Renal pelvis (tissue), 12 donors: ENCODE results near the gene LIAS. TPM values are rescaled to one million over a fixed set of nuclear protein-coding genes. Genes with fewer than 3 reads are reported as not detected.
"Not testable (repeated sequence)": the region's sequence is repeated elsewhere in the genome, so short reads cannot be mapped to it uniquely, and the experiment has no call there.

Source experiments
- DNase-seq: peaks from one replicate; pipeline ENCODE4 v3.0.0-alpha.2; 2013
- long read RNA-seq, 16 experiments: transcript quantifications; one replicate each; lab custom pipeline, GENCODE V29; 2026
- polyA plus RNA-seq, 3 donors: library from polyadenylated mRNA; unstranded; fragments of 120-200 nt; gene quantifications; one replicate each; pipeline ENCODE4 v1.2.1, GENCODE V29; 2013; ENCODE audit not compliant: insufficient read length in 3 of 3

Gene LIAS
- 10 to 100 TPM; 17.9 to 35.9 (median 30.5) TPM for polyA plus RNA-seq
- long read RNA-seq, donor 1, full-length matches to known transcripts = 3 of 18 reads
- long read RNA-seq, donor 1, partial matches to known transcripts = 0 of 18 reads
- long read RNA-seq, donor 1, other reads (novel, unspliced or antisense) = 15 of 18 reads
- long read RNA-seq, donor 2, full-length matches to known transcripts = 4 of 4 reads
- long read RNA-seq, donor 2, partial matches to known transcripts = 0 of 4 reads
- long read RNA-seq, donor 2, other reads (novel, unspliced or antisense) = 0 of 4 reads
- long read RNA-seq, donor 3, full-length matches to known transcripts = 4 of 4 reads
- long read RNA-seq, donor 3, partial matches to known transcripts = 0 of 4 reads
- long read RNA-seq, donor 3, other reads (novel, unspliced or antisense) = 0 of 4 reads
- long read RNA-seq, donor 4, full-length matches to known transcripts = 5 of 10 reads
- long read RNA-seq, donor 4, partial matches to known transcripts = 5 of 10 reads
- long read RNA-seq, donor 4, other reads (novel, unspliced or antisense) = 0 of 10 reads
- long read RNA-seq, donor 5, full-length matches to known transcripts = 5 of 580 reads
- long read RNA-seq, donor 5, partial matches to known transcripts = 533 of 580 reads
- long read RNA-seq, donor 5, other reads (novel, unspliced or antisense) = 42 of 580 reads
- long read RNA-seq, donor 6, full-length matches to known transcripts = 3 of 3 reads
- long read RNA-seq, donor 6, partial matches to known transcripts = 0 of 3 reads
- long read RNA-seq, donor 6, other reads (novel, unspliced or antisense) = 0 of 3 reads
- long read RNA-seq, donor 7, full-length matches to known transcripts = 7 of 7 reads
- long read RNA-seq, donor 7, partial matches to known transcripts = 0 of 7 reads
- long read RNA-seq, donor 7, other reads (novel, unspliced or antisense) = 0 of 7 reads
- long read RNA-seq, donor 8, full-length matches to known transcripts = 5 of 5 reads
- long read RNA-seq, donor 8, partial matches to known transcripts = 0 of 5 reads
- long read RNA-seq, donor 8, other reads (novel, unspliced or antisense) = 0 of 5 reads
- long read RNA-seq, donor 9, full-length matches to known transcripts = 5 of 5 reads
- long read RNA-seq, donor 9, partial matches to known transcripts = 0 of 5 reads
- long read RNA-seq, donor 9, other reads (novel, unspliced or antisense) = 0 of 5 reads
- long read RNA-seq, donor 10, full-length matches to known transcripts = 3 of 13 reads
- long read RNA-seq, donor 10, partial matches to known transcripts = 5 of 13 reads
- long read RNA-seq, donor 10, other reads (novel, unspliced or antisense) = 5 of 13 reads
- long read RNA-seq, donor 11, full-length matches to known transcripts = 4 of 4 reads
- long read RNA-seq, donor 11, partial matches to known transcripts = 0 of 4 reads
- long read RNA-seq, donor 11, other reads (novel, unspliced or antisense) = 0 of 4 reads
- long read RNA-seq, donor 12, full-length matches to known transcripts = 8 of 8 reads
- long read RNA-seq, donor 12, partial matches to known transcripts = 0 of 8 reads
- long read RNA-seq, donor 12, other reads (novel, unspliced or antisense) = 0 of 8 reads
- long read RNA-seq, donor 13, full-length matches to known transcripts = 1 of 1 reads
- long read RNA-seq, donor 13, partial matches to known transcripts = 0 of 1 reads
- long read RNA-seq, donor 13, other reads (novel, unspliced or antisense) = 0 of 1 reads
- long read RNA-seq, donor 14, full-length matches to known transcripts = 9 of 30 reads
- long read RNA-seq, donor 14, partial matches to known transcripts = 6 of 30 reads
- long read RNA-seq, donor 14, other reads (novel, unspliced or antisense) = 15 of 30 reads
- long read RNA-seq, donor 15, full-length matches to known transcripts = 7 of 7 reads
- long read RNA-seq, donor 15, partial matches to known transcripts = 0 of 7 reads
- long read RNA-seq, donor 15, other reads (novel, unspliced or antisense) = 0 of 7 reads
- long read RNA-seq, donor 16, full-length matches to known transcripts = 8 of 8 reads
- long read RNA-seq, donor 16, partial matches to known transcripts = 0 of 8 reads
- long read RNA-seq, donor 16, other reads (novel, unspliced or antisense) = 0 of 8 reads

DNA sequence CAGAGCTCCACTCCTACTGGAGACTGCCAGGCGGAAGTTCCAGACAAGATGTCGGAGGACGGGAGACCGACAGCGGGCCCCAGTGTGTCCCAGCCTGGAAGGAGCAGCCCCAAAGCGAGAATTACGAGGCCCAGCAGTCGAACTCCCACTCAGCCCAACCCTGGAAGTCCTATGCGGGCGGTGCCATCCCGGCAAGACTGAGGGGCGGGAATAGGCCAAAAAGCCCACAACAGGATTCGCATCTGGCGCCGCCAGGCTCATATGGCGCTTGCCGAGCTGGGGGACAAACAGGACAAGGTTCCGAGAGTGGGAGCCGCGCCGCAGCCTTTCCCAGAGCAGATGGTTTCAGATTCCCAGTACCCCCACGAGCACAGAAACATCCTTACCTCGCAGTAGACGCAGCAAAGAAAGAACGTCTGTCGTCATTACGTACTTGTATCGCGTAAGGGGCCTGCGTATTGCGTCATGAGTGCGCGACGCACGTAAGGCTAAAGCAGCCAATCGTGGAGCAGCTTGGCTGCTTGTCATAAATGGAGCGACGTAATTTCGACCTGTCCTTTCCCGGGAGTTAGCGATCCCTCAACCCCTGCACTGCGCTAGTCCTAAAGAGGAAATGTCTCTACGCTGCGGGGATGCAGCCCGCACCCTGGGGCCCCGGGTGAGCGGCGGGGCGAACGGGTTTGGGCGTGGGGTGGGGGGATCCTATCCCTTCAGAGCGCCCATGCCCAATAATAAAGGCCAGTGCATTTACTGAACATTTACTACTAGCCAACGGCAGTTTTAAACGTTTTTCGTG is at the start of gene LIAS, which contains the start of gene RPL9:
TSS of gene LIAS (plus strand) at position 552 of the 796 bp plus-strand sequence. CDS start at position 614, 62 bp downstream.
TSS of gene RPL9 (minus strand) at position 418 of the 796 bp plus-strand sequence. CDS start 483 bp downstream, outside the sequence.
- DNase-seq = peak; percentile 98

- DNase-seq = no peak
These were observed 48.4 kb upstream of the LIAS start for GRCh38 chr4:39410415-39410814.

GRCh38 chr4:39411561-39411960 is 47.3 kb upstream of the LIAS start:
- not testable (repeated sequence) for DNase-seq

GRCh38 chr4:39415678-39416283 is 43.1 kb upstream of the LIAS start:
- DNase-seq = no peak

GRCh38 chr4:39422247-39422646 is 36.6 kb upstream of the LIAS start:
- no peak for DNase-seq

GRCh38 chr4:39425297-39425696 is 33.6 kb upstream of the LIAS start:
- not testable (repeated sequence) for DNase-seq

GRCh38 chr4:39426728-39427127 is 32.1 kb upstream of the LIAS start:
- DNase-seq = no peak

GRCh38 chr4:39427520-39428114 is 31.2 kb upstream of the LIAS start:
- DNase-seq = no peak

DNA sequence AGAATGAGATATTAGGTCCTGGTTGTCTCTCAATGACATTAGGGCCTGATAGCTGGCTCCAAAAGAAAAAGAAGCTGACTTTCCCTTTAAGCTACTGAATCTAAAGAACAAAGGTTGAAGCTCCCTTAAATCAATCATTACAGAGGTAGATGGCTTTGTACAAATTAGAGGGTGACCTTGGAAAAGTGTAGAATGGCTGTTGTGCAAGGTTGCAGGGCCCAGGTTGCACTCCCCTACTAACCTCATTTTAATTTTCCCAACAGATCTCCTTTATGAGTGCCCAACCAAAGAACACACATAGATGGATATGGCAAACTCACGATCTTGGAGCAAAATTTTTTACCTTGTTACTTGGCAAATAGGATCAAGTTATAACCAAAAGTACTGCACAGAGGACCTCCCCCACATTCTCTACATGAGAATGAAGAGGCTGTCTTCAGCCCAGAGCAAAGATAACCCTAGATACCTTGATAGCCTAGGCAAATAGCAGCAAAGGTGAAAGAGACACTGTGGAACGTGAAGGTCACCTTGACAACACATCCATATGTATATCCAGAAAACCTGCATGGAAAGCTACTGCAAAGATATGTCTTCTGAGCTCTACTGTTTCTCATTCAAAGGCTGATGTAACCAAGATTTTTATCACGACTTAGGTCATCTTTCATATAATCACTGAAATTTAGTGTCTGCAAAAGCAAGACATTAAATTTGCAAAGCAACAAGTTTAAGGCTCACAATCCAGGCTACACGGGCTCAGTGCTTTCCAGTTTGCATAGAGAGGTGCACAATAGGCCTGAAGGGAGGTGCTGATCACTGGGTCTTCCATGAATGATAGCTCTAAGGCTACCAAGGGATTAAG is 29.2 kb upstream of the LIAS start:
- DNase-seq = no peak

- no peak for DNase-seq
These were observed 24.9 kb upstream of the LIAS start for GRCh38 chr4:39433878-39434492.

GRCh38 chr4:39435659-39436563 is 22.9 kb upstream of the LIAS start:
- no peak for DNase-seq

GRCh38 chr4:39441593-39441992 is 17.3 kb upstream of the LIAS start:
- DNase-seq = no peak

GRCh38 chr4:39442998-39443397 is 15.9 kb upstream of the LIAS start:
- DNase-seq = no peak

GRCh38 chr4:39446483-39446841 is 12.4 kb upstream of the LIAS start:
- DNase-seq = no peak

DNA sequence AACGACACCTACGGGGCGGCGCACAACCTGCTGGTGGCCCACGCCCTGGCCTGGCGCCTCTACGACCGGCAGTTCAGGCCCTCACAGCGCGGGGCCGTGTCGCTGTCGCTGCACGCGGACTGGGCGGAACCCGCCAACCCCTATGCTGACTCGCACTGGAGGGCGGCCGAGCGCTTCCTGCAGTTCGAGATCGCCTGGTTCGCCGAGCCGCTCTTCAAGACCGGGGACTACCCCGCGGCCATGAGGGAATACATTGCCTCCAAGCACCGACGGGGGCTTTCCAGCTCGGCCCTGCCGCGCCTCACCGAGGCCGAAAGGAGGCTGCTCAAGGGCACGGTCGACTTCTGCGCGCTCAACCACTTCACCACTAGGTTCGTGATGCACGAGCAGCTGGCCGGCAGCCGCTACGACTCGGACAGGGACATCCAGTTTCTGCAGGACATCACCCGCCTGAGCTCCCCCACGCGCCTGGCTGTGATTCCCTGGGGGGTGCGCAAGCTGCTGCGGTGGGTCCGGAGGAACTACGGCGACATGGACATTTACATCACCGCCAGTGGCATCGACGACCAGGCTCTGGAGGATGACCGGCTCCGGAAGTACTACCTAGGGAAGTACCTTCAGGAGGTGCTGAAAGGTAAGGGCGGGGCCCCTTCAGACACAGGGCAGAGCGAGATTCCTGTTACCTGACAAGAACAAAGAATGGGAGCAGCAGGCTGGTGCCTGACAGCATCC is 11.8 kb upstream of the LIAS start:
- peak; percentile 66 for DNase-seq
